Mammary epithelial cell (primary cell): Measurements from ENCODE around the gene ATG5.

ENCODE experiments used
- EZH2 ChIP-seq: IDR thresholded peaks from 2 replicates; pipeline ENCODE4 v1.6.1; 2012; ENCODE audit warnings: low read length, inconsistent platforms, borderline replicate concordance
- TF ChIP-seq, protein P1 (sequence below), 2 donors: IDR thresholded peaks in 1 of 2; conservative IDR thresholded peaks in 1 of 2; 2 replicates each; pipeline ENCODE4 v1.5.1; 2011 to 2012; ENCODE audit warnings: inconsistent platforms in 2 of 2, low read length in 2 of 2, mild to moderate bottlenecking in 2 of 2, control low read depth in 1 of 2, low read depth in 1 of 2; ENCODE audit not compliant: insufficient read depth in 1 of 2; ENCODE audit errors: extremely low read depth in 1 of 2

- TF ChIP-seq, protein P1, sequence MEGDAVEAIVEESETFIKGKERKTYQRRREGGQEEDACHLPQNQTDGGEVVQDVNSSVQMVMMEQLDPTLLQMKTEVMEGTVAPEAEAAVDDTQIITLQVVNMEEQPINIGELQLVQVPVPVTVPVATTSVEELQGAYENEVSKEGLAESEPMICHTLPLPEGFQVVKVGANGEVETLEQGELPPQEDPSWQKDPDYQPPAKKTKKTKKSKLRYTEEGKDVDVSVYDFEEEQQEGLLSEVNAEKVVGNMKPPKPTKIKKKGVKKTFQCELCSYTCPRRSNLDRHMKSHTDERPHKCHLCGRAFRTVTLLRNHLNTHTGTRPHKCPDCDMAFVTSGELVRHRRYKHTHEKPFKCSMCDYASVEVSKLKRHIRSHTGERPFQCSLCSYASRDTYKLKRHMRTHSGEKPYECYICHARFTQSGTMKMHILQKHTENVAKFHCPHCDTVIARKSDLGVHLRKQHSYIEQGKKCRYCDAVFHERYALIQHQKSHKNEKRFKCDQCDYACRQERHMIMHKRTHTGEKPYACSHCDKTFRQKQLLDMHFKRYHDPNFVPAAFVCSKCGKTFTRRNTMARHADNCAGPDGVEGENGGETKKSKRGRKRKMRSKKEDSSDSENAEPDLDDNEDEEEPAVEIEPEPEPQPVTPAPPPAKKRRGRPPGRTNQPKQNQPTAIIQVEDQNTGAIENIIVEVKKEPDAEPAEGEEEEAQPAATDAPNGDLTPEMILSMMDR (conservative IDR thresholded peaks at IDR 0.05 in 1 of 2, IDR thresholded peaks at IDR 0.05 in 1 of 2; ENCODE audit: extremely low read depth in 1 of 2, insufficient read depth in 1 of 2, low read depth in 1 of 2, low read length in 2 of 2): no peak
- TF ChIP-seq EZH2: no peak
These were observed 15.7 kb downstream of the ATG5 start for GRCh38 chr6:106309766-106310373.
